Activated T-cell treated with anti-CD3 and anti-CD28 coated beads, Interleukin-2, amount 50 U/mL, for 48 hours (primary cell): ENCODE measurements around the gene SSBP3.
A peak's percentile ranks its signal among the peaks of the same experiment; 100 is the strongest.
"Not testable (repeated sequence)": the region's sequence is repeated elsewhere in the genome, so short reads cannot be mapped to it uniquely, and the experiment has no call there.

Experiments
- DNase-seq, 2 experiments: peaks; one replicate each; pipeline ENCODE4 v3.0.0-alpha.2; 2020

Gene SSBP3

DNA sequence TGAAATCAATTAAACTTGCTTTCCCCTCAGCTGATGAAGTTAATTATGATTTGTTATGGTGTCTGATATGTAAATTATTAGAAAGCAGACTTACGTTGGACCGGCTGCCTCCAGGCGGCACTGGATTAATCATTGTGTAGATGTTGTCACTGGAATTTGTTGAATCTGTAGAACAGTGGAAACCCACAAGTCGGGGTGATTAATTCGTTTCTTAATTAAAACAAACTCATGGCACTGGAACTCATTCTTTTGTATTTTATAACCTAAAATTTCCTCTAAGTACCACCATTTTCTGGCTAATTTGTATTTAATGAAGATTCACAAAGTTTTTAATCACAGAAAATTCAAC lies 167.2 kb downstream of the SSBP3 start:
- DNase-seq = no peak

DNA sequence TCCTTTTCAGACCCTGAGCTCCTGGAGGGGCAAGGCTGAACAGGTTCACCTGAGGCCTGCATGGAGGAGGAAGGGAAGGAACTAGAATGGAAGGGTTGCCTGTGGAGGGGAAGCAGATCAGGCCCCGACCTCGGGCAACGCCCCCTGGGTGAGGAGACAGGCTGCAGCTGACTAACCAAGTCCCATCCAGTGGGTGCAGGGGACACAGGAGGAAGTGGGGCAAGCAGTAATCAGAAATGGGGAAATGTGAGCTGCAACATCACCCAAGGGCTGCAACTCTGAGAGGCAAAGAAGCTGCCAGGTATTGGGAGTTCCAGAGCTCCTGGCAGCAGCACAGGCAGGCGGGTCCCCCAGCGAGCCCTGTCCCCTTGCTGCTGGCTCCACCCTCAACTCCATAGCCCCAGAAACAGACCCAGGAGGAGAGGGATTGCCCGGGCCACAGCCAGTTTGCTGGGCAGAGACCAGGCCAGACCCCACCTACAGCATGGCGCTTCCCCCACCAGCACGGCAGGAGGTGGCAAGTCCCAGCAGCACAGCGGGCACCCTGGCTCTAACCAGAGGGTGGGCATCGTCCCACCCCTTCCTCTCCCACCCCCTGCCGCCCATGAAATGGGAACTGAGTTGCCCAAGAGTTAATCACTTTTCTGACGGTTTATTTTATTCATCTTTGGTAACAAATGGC lies 167.7 kb downstream of the SSBP3 start:
- no peak for DNase-seq

DNA sequence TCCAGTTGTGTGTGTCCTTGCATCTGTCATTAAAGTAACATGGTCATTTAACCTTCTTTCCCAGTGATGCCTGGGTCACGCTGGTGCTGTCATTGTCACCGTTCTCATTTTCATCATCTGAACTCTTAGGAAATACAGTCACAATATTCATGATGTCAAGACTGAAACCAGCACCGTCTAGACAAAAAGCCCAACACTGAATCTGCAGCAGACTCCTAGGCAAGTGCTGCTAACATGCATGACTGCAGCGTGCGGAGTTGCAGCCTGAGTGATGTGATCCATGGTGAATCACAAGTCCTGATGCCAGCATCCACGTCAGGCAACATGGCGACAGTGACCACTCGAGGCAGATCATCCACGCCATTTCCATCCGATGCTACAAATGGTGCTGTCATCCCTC lies 168.6 kb downstream of the SSBP3 start:
- no peak for DNase-seq

DNA sequence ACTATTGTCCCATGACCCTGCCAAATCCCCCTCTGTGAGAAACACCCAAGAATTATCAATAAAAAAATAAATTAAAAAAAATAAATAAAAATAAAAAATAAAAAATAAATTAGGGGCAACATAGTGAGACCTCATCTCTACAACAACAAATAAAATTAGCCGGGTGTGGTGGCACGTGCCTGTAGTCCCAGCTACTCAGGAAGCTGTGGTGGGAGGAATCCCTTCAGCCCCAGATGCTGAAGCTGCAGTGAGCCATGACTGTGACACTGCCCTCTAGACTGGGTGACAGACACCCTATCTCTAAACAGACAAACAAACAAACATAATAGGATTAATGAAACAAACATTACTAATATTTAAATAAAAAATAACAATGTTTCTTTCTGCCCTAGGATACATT lies 171.9 kb downstream of the SSBP3 start:
- DNase-seq = no peak

DNA sequence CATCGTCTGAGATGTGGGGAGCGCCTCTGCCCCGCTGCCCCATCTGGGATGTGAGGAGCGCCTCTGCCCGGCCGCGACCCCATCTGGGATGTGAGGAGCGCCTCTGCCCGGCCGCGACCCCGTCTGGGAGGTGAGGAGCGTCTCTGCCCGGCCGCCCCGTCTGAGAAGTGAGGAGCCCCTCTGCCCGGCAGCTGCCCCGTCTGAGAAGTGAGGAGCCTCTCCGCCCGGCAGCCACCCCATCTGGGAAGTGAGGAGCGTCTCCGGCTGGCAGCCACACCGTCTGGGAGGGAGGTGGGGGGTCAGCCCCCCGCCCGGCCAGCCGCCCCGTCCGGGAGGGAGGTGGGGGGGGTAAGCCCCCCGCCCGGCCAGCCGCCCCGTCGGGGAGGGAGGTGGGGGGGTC lies 173.0 kb downstream of the SSBP3 start:
- DNase-seq = not testable (repeated sequence)

DNA sequence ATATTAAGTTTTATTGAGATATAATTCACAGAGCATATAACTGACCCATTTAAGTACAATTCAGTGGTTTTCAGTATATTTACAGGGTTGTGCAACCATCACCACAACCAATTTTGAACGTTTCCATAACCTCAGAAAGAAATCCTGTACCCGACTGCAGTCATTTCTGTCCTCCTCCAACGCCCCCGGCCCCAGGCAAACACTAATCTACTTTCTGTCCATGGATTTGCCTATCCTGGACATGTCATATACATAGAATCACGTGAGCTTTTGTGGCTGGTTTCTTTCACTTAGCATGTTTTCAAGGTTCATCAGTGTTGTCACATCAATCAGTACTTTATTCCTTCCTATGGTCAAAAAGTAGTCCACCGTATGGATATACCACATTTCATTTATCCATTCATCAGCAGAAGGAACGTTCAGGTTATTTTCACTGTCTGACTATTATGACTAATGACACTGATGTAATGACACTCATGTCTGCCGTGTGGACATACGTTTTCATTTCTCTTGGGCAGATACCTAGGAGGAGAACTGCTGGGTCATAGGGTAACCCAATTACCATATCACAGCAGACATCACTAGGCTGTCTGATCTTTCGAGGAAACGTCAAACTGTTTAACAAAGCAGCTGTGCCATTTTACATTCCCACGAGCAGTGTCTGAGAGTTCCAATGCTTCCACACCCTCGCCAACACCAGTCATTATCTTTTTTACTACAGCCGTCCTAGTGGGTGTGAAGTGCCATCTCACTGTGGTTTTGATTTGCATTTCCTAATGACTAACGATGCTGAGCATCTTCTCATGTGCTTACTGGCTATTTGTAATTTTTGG lies 175.5 kb downstream of the SSBP3 start:
- peak; percentile 68 to 75 for DNase-seq

DNA sequence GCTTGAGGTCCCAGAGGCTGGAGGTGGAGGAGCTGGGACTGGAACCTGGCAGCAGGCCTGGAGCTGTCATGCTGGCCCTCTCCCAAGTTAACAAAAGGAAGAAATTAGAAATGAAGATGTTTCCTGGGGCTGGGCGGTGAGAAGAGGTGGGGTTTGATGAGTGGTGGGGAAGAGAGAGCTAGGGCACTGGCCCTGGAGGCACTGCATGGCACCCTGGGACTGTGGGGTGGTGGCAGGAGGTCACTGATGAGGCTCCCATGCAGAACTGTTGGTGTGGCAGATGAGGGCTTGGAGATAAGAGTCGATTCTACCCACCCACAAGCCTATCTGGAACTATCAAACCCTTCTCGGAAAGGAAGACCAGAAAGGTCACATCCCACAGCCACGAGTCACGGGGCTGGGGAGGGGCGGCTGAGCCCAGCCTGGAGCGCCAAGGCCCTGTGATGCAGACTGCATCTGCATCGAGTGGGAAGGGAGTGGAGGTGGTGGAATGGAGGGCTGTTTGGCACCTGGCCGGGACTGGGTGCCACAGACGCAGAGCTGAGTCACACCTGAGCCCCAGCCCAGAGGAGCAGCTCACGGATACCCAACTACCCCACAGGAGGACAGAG lies 176.8 kb downstream of the SSBP3 start:
- DNase-seq = peak; percentile 66 to 69

DNA sequence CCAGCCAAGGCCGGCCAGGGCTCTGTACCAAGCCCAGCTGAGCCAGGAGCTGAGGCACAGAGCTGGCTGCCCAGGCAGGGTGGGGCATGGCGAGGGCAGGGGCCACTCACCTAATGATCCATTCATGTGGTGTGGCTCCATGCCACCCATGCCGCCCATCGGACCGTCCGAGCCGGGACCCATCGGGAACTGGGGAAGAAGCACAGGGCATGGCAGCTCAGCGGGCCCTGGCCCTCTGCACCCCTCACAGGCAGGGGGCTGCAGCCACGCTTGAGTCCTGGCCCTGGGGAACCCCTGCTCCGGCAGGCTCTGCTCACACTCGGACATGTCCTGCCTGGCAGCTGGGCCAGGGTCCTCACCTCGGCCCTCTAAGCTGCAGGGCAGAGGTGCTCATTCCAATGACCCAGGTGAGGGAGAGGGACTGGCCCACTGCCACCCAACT lies 177.5 kb downstream of the SSBP3 start:
- DNase-seq = no peak

DNA sequence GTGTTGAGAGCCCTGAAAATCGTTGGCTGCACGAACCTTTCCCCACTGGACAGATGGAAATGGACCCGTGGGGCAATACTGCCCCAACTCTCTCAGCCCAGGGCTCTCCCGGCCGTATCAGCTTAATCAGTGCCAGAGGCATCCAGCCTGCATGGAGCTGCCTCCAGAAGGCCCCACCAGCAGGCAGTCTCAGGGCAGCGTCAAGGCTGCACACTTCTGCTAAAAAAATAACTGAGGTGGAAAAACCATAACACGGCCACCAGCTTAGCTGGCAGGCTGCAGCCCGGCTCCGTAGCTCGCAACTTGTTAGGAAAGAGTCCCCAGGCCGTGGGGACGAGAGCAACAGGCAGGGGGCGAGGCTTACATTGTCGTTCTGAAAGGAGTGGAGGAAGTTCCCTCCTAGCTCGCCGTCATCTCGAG lies 178.3 kb downstream of the SSBP3 start:
- no peak for DNase-seq

DNA sequence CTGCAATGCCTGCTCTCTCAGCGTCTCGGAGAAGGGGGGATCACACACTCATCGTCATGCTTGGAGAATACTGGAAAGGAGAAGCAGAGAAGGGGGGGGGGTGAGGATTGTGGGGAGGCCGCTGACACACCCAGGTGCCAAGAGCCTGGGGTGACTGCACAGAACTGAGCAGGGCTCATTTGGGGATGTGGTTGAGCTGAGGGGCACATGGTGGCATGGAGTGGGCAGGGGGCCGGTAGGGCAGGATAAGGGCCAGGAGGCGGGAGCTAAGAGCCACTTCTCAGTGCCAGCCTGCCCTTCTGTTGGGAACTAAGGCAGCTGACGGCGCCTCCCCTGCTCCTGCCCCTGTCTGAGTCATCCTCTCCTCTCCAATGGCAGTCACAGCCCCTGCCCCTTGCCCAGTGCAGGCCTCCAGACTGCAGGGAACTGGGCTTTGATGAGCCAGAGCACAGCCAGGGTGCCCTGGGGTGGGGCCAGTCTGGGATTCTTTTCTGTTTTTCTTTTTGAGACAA lies 179.0 kb downstream of the SSBP3 start:
- DNase-seq = no peak

DNA sequence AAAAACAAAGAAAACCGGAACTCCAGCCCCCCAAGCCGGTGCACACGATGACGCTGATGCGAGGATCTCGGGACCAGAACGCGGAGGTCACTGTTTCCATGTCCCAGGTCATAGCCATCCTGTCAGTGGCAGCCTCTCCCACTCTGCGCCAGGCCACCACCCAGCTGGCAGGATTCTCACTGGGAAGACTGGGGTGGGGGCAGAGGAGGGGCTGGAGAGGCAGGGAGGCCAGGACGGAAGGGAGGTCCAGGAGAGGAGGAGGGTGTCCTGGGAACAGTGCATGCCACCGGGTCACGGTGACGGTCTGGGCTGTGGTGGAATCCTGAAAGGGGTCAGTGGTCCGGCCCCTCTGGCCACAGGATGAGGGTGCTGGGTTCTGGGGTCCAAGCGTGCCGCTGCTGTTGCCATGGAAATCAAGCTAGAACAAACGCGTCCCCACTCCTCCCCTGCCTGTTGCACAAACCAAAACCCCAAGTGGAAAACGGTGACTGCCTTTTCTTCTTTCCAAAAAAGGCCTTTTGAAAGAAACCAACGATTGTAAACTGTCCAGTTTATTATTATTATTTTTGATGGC lies 180.1 kb downstream of the SSBP3 start:
- no peak for DNase-seq

DNA sequence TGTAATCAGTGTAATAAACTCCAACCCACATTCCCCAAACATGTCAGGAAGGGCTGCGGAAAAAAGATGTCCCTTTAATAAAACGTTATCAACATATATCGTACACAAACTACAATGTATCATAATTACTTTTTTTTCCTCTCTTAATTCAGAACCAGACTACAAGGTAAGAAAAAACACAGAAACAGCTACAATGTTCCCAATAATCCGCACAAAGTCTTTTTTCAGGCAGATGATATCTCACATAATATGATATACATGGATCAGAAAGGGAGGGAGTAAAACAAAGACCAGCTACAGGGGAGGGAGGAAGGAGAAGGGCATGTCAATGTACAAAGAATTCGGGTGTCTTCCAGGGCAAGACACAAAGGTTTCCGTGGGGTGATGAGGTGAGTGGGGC lies 180.8 kb downstream of the SSBP3 start:
- no peak for DNase-seq

DNA sequence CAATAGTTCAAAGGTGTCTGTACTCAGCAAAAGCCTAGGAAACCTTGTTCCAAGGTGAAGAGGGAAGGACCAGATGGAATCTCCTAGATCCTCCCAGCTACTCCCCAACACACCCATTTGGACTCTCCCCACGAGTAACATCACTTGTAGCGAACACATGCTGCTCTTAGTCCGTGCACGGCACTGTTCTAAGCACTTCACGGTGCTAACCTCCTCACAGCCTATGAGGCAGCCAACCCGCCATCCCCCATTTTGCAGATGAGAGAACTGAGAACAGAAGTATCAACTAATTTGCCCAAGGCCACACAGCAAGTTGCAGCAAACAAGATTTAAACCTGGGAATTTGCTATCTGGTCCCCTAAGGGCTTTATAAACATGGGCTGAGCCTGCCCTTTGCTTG lies 182.0 kb downstream of the SSBP3 start:
- DNase-seq = no peak

DNA sequence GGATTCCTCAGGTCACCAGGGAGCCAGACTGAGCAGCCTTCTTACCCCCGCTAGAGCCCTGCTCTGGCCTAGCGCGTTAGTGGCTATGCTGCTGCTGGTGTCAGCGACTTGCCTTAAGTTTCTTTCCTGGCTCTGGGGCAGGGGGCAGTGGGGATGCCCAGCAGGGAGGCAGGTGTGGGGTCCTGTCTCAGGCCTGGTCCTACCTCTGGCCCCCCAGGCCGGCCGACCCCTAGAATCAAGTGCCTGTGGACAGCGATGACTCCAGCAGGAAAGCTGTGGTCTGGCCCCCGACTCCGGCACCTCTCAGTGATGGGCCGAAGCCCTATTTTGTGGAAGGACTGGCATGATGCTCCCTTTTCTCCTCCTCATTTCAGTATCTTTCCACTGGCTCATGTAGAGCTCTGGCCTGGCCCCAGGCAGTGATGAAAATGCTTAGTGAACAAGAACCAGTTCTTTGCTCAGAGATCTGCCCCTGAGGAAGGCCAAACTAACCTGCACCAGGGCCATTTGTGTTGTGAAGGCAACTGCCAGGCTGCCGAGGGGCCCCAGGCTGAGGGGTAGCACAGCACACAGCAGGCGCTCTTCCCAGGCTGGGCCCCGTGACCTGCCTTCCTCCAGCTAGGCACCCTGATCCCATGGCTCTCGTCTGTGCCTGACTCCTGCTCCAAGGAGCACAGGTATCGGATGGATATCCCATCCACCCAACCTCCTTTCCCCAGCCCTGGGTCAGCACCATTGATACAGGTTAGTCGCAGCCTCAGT lies 182.6 kb downstream of the SSBP3 start:
- no peak for DNase-seq

DNA sequence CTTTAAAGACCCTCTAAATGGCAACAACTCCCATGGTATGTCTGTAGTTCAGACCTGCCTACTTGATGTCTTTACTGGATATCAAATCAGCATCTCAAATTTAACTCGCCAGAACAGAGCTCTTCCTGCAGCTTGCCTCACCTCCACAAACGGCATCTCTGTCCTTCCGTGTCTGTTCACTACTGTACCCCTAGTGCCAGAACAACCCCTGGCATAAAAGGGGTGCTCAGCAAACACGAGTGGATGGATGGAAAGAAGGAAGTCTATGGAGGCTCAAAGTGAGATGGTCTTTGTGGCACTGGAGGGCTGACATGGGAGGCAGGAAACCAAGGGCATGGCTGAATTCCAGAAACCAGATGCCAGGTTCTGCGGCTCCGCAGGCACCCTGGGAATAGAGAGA lies 183.5 kb downstream of the SSBP3 start:
- no peak for DNase-seq

DNA sequence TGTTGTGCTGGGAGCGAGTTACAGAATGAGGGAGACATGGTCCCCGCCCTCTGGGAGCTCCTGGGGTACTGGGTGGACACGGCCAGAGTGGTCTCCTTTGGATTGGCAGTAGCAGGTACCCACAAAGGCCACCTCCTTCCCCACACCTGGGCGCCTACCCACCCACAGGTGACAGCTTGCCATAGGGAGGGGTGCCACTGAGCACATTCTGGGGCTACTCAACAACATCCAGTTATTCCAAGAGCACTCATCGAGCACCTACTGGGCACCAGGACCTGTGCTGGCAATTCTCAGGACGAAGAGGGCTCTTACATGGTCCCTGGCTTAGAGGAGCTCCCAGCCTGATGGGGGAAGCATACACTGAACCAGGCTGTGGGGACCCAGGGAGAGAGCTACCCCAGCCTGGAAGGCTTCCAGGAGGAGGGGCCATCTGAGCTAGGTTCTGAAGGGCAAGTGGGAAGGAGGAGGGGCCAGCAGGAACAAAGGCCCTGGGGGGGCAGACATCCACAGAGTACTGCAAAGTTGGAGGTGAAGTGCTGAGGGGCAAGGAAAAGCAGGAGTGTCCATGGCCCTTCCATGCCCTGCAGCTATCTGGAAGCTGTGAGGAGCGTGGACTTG lies 184.2 kb downstream of the SSBP3 start:
- no peak for DNase-seq

DNA sequence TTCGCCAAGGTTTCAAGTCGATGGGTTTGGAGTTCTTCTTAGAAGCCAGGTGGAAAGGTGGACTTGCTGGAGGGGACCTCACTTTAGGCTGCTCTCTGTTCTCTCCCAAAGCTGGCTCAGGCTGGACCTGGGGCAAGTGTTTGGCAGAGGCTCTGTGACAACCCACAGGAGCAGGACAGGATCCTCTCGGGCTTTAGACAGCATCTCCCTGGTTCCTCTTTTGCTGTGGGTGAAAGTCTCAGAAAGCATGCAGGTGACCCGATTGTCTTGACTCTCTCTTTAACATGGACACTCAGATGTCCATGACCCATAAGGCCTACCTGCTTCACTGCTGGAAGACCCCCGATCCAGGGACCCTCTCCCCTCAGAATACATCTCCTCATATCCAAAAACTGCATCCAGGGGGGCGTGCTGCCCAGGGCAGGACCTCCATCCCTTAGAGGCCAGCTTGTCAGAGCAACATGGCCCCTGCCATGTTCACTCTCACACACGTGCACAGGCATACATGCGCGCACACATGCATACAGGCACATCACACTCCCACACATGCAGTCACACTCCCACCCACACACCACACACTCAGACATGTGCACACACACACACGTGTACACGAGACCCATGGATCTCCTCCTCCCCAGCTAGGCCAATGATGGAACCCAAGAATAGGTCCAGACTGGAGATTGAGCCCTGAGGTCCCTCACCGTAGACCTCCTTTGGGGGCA lies 184.9 kb downstream of the SSBP3 start:
- DNase-seq = no peak

DNA sequence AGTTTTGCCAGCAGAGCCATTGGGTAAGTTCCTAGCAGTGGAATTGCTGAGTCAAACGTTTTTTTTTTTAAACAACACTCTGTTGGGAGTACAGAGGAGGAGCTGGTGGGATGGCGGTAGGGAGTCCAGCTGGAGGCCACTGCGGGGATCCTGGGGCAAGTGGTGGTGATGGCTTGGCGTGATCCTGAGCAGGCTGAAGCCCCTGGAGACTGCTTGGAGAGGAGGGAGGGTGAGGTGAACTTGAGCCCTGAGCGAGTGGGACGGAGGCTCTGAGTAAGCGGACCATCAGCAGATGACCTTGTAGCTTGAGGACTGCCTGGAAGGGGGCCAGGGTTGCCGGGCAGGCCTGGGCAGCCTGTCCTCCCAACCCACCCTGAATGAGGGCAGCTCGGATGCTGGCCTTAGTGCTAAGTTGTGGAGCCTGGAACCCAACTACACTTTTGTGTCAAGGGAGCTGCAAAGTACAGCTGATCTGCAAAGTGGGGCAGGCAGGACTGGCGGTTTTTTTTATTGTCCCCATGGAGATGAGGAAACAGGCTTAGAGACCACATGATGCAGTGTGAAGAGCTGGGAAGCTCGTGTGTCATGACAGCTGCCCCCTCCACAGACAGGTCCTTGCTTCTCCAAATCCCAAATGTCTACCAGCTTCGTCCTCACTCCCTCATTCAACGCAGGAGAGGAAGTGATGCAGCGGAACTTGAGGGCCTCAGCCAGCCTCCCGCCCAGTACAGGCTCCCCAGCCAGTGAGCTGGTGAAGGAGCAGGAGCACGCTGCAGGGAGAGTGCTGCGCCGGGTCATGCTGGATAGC lies 186.0 kb downstream of the SSBP3 start:
- DNase-seq = no peak

DNA sequence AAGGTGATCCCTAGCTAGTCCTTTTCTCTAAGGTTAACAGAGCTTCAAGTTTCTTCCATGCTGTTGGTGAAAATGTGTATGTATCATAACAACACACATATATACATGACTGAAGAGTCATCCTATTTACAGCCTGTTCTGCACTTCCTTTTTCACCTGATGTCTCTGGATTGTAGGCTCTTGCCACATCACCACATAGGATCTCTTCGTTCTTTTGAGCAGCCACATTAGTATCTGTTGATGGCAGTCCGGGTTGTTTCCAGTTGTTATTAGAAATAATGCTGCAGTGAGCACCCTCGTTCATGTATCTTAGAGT lies 186.5 kb downstream of the SSBP3 start:
- DNase-seq = no peak

DNA sequence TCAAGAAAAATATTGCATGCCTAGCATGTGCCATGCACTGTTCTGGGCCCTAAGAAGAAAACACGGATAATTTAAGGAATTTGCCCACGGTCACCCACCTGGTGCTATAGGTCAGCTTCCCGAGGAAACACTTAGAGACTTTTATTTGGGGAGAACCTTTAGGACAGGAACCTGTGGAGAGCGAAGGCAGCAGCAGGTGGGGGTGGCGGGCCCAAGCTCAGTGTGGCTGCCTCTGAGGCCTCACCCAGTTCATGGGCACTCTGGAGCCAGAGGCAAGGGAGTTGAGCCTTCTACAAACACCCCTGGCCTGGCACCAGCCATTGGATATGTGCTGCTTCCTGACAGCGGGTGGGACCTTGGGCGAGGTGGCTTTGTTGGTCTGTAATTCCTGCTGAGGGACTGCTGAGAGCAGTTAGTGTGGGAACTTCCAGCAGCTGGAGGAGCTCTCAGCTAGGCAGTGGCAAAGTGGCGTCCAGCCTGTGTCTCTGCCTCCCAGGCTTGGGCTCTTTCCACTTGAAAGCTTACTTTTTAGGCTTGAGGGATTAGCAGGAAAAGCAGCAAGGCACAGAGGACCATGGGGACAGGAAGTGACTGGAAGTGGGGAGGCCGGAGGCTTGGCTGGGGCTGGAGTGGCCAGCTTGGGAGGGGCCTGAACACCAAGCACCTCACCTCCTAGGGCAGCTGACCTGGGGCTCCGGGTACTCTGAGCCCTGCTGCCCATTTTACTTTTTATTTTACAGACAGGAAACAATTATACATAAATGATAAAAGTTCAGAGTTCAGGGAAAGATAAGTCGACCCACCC lies 187.1 kb downstream of the SSBP3 start:
- DNase-seq = no peak
